Endothelial cell of umbilical vein (primary cell): ENCODE measurements around the gene AFDN. TPM values are rescaled to one million over a fixed set of nuclear protein-coding genes. Genes with fewer than 3 reads are reported as not detected.

Experiments used
- BruUV-seq: library from RNA; stranded (reverse); fragments of 400-500 nt; replicated peaks from 2 replicates; lab custom pipeline; 2021; lab: Mats Ljungman, UMichigan
- CTCF ChIA-PET: fragments of 300-600, 350-600 bp; sonication (Branson Sonifier 250); formaldehyde crosslinking; loops from one replicate; lab custom pipeline; 2021; ENCODE audit warnings: antibody characterized with exemption, inconsistent platforms; lab: Charles Lee
- POLR2A ChIA-PET: fragments of 300-600, 350-600 bp; sonication (Branson Sonifier 250); formaldehyde crosslinking; loops from one replicate; lab custom pipeline; 2021; ENCODE audit warnings: antibody characterized with exemption, inconsistent platforms; lab: Charles Lee
- DNase-seq: peaks from one replicate; pipeline ENCODE4 v3.0.0-alpha.2; 2011; ENCODE audit warnings: low read depth, low spot score
- FAIRE-seq: peaks from 2 replicates; lab custom pipeline; 2011; peaks lifted over from hg19 to GRCh38; lab: Jason Lieb, UNC
- H2AFZ ChIP-seq: 2 replicates; pipeline ENCODE4 v1.6.0; 2012; ENCODE audit warnings: low read depth, low read length, control low read depth, inconsistent platforms
- H3K27ac ChIP-seq: 2 replicates; pipeline ENCODE4 v1.5.1; 2011; ENCODE audit warnings: low read depth, mild to moderate bottlenecking, control low read depth, low read length, moderate library complexity; ENCODE audit not compliant: insufficient read depth
- H3K27me3 ChIP-seq, 2 experiments: 2 replicates each; pipeline versions ENCODE4 v1.6.0 to v1.6.1; 2011; ENCODE audit warnings: low read length in 2 of 2, mixed read lengths in 1 of 2; ENCODE audit not compliant: control insufficient read depth in 2 of 2, insufficient read depth in 2 of 2
- H3K36me3 ChIP-seq, 2 experiments: 2 replicates in 1 of 2; 3 replicates in 1 of 2; pipeline ENCODE4 v1.5.1; 2011; ENCODE audit warnings: low read length in 2 of 2, mild to moderate bottlenecking in 1 of 2, moderate library complexity in 1 of 2; ENCODE audit not compliant: control insufficient read depth in 2 of 2, insufficient read depth in 2 of 2; ENCODE audit errors: extremely low read depth in 1 of 2
- H3K4me1 ChIP-seq: 3 replicates; pipeline ENCODE4 v1.5.1; 2011; ENCODE audit warnings: mild to moderate bottlenecking, low read length; ENCODE audit not compliant: control insufficient read depth, insufficient read depth; ENCODE audit errors: extremely low read depth
- H3K4me2 ChIP-seq: 2 replicates; pipeline ENCODE4 v1.6.1; 2011; ENCODE audit warnings: low read length, control low read depth, mixed read lengths; ENCODE audit not compliant: insufficient read depth
- H3K4me3 ChIP-seq, 3 experiments: fragments of 200-600 bp in 1 of 3; sonication (generic), shearing (Covaris generic) in 1 of 3; replicated peaks in 1 of 3; 2 replicates each; pipeline ENCODE4 v1.5.1; 2011 to 2016; ENCODE audit warnings: control low read depth in 3 of 3, low read length in 3 of 3, mild to moderate bottlenecking in 2 of 3, inconsistent platforms in 1 of 3, low read depth in 1 of 3, moderate library complexity in 1 of 3; ENCODE audit not compliant: insufficient read depth in 1 of 3
- H3K79me2 ChIP-seq: 2 replicates; pipeline ENCODE4 v1.6.0; 2012; ENCODE audit warnings: low read length, inconsistent platforms; ENCODE audit not compliant: control insufficient read depth, insufficient read depth
- H3K9ac ChIP-seq: replicated peaks from 2 replicates; pipeline ENCODE3; 2011; ENCODE audit warnings: low read length, control low read depth; ENCODE audit not compliant: insufficient read depth; ENCODE audit errors: extremely low read depth
- H3K9me1 ChIP-seq: replicated peaks from 3 replicates; pipeline ENCODE4 v1.6.0; 2011; ENCODE audit warnings: mild to moderate bottlenecking, low read length; ENCODE audit not compliant: control insufficient read depth, insufficient read depth; ENCODE audit errors: extremely low read depth
- H3K9me3 ChIP-seq: replicated peaks from 2 replicates; pipeline ENCODE4 v1.5.1; 2012; ENCODE audit warnings: low read length, inconsistent platforms; ENCODE audit not compliant: control insufficient read depth, insufficient read depth
- H4K20me1 ChIP-seq: replicated peaks from 2 replicates; pipeline ENCODE3; 2011; ENCODE audit warnings: mild to moderate bottlenecking, low read length; ENCODE audit not compliant: control insufficient read depth, insufficient read depth; ENCODE audit errors: extremely low read depth
- JUN ChIP-seq: IDR thresholded peaks from 2 replicates; pipeline ENCODE4 v1.6.1; 2011; ENCODE audit warnings: borderline replicate concordance, low read depth; ENCODE audit not compliant: insufficient read length, insufficient read depth
- MAX ChIP-seq: IDR thresholded peaks from 2 replicates; pipeline ENCODE4 v1.6.1; 2011; ENCODE audit not compliant: insufficient read depth, insufficient read length
- MYC ChIP-seq: IDR thresholded peaks from one replicate; pipeline ENCODE4 v1.6.1; 2011; ENCODE audit warnings: mild to moderate bottlenecking, low read depth, low read length
- POLR2A ChIP-seq: IDR thresholded peaks from 2 replicates; pipeline ENCODE4 v1.6.1; 2012; ENCODE audit warnings: low read depth, mild to moderate bottlenecking, control low read depth, low read length
- POLR2AphosphoS5 ChIP-seq: IDR thresholded peaks from 2 replicates; pipeline ENCODE4 v1.6.1; 2012; ENCODE audit warnings: low read depth, mild to moderate bottlenecking, control low read depth, low read length, moderate library complexity; ENCODE audit not compliant: insufficient read depth
- dilution Hi-C: fragments of 300-500 bp; cut with MboI; formaldehyde crosslinking; loops from one replicate; pipeline ENCODE4 v1.15.0; 2019; ENCODE audit warnings: low sequenced_read_pairs; ENCODE audit not compliant: extremely low pct_ligation_motif_present
- intact Hi-C: fragments of 100-400 bp; cut with micrococcal nuclease; formaldehyde crosslinking; loops from one replicate; pipeline ENCODE4 v1.10.0; 2022
- polyA plus RNA-seq, 4 experiments: library from polyadenylated mRNA; depleted of rRNA in 3 of 4; stranded (reverse) in 3 of 4; unstranded in 1 of 4; fragments of >200 nt; gene quantifications; 2 replicates each; pipeline versions ENCODE4 v1.2.1 to v1.2.3, GENCODE V29; 2011 to 2012; ENCODE audit warnings: missing spikeins in 1 of 4
- total RNA-seq: library from RNA; stranded (reverse); gene quantifications from 2 replicates; pipeline ENCODE4 v1.2.3, GENCODE V29; 2021
- TF ChIP-seq, protein P1 (sequence below), 2 donors: IDR thresholded peaks; 1 replicate in 1 of 2; 2 replicates in 1 of 2; pipeline ENCODE4 v1.5.1; 2011; ENCODE audit warnings: low read length in 2 of 2, mild to moderate bottlenecking in 2 of 2, moderate library complexity in 2 of 2, control low read depth in 1 of 2, inconsistent platforms in 1 of 2, low read depth in 1 of 2; ENCODE audit not compliant: insufficient read depth in 1 of 2; ENCODE audit errors: extremely low read depth in 1 of 2

Gene AFDN
- total and polyA plus RNA-seq, 2 donors (not counting 3 experiments of a cell fraction or from before 2014, with no cell fraction given): 31.0 to 134 TPM

DNA sequence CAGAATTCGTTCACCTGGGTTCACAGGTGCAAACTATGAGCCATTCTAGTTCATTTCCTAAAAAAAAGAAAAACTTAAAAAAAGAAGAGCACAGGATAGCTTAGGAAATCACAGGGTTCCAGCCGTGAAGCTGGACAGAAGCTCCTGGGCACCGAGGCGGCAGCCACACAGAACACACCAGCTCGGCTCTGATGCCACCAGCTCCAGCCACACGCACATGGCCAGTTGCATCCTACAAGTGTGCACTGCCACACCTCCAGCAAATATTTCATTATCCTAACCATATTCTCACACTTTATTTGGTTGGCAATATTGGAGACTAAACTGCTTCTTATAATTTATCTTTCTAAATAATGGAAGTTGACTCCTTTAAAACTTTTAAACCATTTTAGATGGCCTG lies 26.2 kb upstream of the AFDN start:
- BruUV-seq: no TSS peak
- dilution Hi-C loops (no loop called here), intact Hi-C loops (no loop called here)
- Histone ChIP-seq H3K9ac (no peak overlapping the region), H2AFZ (no peak overlapping the region), H3K79me2 (no peaks in the 10 kb centered on the region), H3K27ac (no peak overlapping the region), H3K4me1 (no peaks in the 10 kb centered on the region), H3K9me3 (no peaks in the 10 kb centered on the region), H3K36me3 (no peaks in the 10 kb centered on the region), H3K4me3 (no peak overlapping the region), H4K20me1 (no peaks in the 10 kb centered on the region), H3K4me2 (no peak overlapping the region), H3K27me3 (peaks cover 14 to 20% of the 10 kb centered on the region in 2 experiments), H3K9me1 (no peaks in the 10 kb centered on the region)
- no peak for TF ChIP-seq MAX
- TF ChIP-seq, protein P1, sequence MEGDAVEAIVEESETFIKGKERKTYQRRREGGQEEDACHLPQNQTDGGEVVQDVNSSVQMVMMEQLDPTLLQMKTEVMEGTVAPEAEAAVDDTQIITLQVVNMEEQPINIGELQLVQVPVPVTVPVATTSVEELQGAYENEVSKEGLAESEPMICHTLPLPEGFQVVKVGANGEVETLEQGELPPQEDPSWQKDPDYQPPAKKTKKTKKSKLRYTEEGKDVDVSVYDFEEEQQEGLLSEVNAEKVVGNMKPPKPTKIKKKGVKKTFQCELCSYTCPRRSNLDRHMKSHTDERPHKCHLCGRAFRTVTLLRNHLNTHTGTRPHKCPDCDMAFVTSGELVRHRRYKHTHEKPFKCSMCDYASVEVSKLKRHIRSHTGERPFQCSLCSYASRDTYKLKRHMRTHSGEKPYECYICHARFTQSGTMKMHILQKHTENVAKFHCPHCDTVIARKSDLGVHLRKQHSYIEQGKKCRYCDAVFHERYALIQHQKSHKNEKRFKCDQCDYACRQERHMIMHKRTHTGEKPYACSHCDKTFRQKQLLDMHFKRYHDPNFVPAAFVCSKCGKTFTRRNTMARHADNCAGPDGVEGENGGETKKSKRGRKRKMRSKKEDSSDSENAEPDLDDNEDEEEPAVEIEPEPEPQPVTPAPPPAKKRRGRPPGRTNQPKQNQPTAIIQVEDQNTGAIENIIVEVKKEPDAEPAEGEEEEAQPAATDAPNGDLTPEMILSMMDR (IDR thresholded peaks at IDR 0.05; ENCODE audit: extremely low read depth in 1 of 2, insufficient read depth in 1 of 2, low read depth in 1 of 2, low read length in 2 of 2): no peak
- ChIA-PET CTCF (no interaction called here), POLR2A (no interaction called here)
- no peak for FAIRE-seq
- no peak for DNase-seq

DNA sequence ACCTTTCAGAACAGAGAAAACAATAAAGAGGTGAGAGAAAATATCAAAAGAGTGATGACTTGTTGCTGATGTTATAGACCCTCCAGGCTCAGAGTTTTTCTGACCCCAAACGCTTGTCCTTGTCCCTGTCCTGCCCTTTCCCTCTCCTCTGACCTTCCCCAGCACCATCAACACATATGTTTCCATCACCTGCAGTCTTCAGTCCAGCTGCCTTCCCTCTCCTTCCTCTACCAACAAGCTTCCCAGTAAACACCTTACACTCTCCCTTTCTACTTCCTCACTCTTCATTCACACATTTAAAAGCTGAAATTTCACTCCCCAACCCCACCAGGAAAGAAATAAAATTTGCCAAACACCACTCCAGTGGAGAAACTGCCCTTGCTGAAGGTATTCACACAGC lies 25.4 kb upstream of the AFDN start:
- Histone ChIP-seq H3K36me3 (no peaks in the 10 kb centered on the region), H3K27ac (no peak overlapping the region), H3K4me2 (no peak overlapping the region), H3K4me3 (no peak overlapping the region), H3K4me1 (no peaks in the 10 kb centered on the region), H3K9me1 (no peaks in the 10 kb centered on the region), H3K9me3 (no peaks in the 10 kb centered on the region), H3K27me3 (peaks cover 7 to 13% of the 10 kb centered on the region in 2 experiments), H3K79me2 (no peaks in the 10 kb centered on the region), H3K9ac (no peak overlapping the region), H4K20me1 (no peaks in the 10 kb centered on the region), H2AFZ (no peak overlapping the region)
- no peak for TF ChIP-seq POLR2AphosphoS5
- no peak for TF ChIP-seq POLR2A
- TF ChIP-seq, protein P1 (IDR thresholded peaks at IDR 0.05; ENCODE audit: extremely low read depth in 1 of 2, insufficient read depth in 1 of 2, low read depth in 1 of 2, low read length in 2 of 2): no peak
- no peak for TF ChIP-seq JUN
- no peak for TF ChIP-seq MYC
- intact Hi-C loops: no loop called here
- dilution Hi-C loops: no loop called here
- BruUV-seq: no TSS peak
- FAIRE-seq (no peak), DNase-seq (no peak)
- ChIA-PET CTCF (no interaction called here), POLR2A (no interaction called here)
